Superior temporal gyrus (tissue), 1 donor: ENCODE results near the gene SLC25A17.

Source experiments
- DNase-seq: peaks from one replicate; pipeline ENCODE4 v3.0.0-alpha.2; 2016; ENCODE audit errors: extremely low spot score

The SLC25A17 gene

DNA sequence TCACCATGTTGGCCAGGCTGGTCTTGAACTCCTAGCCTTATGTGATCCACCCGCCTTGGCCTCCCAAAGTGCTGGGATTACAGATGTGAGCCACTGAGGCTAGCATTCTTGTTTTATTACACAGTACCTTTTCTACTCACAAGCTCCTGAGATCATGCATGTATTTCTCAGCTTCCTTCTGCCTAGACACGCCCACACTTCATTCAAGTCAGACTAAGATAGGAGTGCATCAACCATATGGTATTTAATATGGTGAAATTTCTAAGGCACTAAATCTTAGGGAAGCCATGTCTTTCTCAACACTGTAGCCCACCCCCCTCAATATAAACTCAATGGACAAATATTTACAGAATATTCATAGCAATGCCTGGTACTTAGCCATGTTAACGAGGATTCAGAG is 62.1 kb downstream of the SLC25A17 start:
- no peak for DNase-seq

DNA sequence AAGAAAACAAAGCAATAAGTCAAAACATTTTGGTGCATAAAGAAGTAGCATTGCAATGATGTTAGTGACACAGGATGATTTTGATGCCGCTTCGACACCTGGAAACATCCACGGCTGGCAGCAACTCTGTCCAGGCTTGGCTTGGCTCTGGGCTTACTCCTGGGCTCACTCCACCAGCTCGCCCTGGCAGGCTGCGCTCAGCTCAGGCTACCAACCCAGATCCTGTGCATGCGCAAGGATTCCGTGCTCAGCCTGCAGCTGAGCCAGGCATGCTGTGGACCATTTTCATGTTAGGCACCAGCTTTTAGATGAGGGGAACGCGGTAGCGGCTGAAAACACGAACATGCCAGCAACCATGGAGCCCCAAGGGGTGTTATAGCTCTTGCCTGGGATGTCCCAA is 66.0 kb downstream of the SLC25A17 start:
- DNase-seq, result no peak

- no peak for DNase-seq
These were observed 67.9 kb downstream of the SLC25A17 start for GRCh38 chr22:40751250-40751649.

GRCh38 chr22:40749829-40750228 is 69.3 kb downstream of the SLC25A17 start:
- DNase-seq, result no peak

- DNase-seq, result no peak
These were observed 70.5 kb downstream of the SLC25A17 start for GRCh38 chr22:40748388-40749355.

DNA sequence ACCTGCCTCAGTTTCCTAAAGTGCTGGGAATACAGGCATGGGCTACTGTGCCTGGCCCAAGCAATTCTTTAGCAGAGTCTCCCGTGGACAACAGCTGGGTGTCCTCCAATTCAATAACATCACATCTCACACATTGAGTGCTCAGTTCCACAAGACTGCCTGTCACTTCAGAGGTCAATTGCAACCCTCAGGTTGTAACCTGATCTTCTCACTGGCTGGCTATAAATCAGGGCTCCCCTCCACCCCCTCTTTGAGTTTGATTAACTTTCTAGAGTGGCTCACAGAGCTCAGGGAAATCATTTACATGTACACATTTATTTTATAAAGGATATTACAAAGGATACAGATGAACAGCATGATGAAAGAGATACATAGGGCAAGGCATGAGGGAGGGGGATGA is 71.8 kb downstream of the SLC25A17 start:
- no peak for DNase-seq

- no peak for DNase-seq
These were observed 72.5 kb downstream of the SLC25A17 start for GRCh38 chr22:40746428-40747220.

DNA sequence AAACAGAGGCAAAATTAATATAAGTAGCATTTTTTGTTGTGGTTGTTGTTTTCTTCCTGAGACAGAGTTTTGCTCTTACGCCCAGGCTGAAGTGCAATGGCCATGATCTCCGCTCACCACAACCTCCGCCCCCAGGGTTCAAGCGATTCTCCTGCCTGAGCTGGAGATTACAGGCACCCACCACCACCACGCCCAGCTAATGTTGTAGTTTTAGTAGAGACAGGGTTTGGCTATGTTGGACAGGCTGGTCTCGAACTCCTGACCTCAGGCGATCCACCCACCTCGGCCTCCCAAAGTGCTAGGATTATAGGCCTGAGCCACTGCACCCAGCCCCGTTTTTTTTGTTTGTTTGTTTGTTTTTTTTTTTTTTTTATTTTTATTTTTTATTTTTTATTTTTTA is 75.4 kb downstream of the SLC25A17 start:
- DNase-seq, result no peak

DNA sequence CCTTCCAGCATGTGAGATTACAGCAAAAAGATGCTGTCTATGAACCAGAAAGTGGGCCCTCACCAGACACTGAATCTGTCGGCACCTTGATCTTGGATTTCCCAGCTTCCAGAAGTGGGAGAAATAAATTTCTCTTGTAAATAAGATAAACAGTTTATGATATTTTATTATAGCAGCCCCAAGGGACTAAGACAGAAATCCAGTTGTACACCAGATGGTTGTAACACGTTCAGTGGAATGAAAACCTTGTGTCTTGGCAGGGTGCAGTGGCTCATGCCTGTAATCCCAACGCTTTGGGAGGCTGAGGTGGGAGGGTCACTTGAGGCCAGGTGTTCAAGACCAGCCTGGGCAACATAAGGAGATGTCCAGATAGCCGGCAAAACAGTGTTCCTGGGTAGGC is 78.0 kb downstream of the SLC25A17 start:
- DNase-seq, result no peak

GRCh38 chr22:40739721-40740120 is 79.4 kb downstream of the SLC25A17 start:
- no peak for DNase-seq

GRCh38 chr22:40733919-40734318 is 85.2 kb downstream of the SLC25A17 start:
- DNase-seq, result no peak

DNA sequence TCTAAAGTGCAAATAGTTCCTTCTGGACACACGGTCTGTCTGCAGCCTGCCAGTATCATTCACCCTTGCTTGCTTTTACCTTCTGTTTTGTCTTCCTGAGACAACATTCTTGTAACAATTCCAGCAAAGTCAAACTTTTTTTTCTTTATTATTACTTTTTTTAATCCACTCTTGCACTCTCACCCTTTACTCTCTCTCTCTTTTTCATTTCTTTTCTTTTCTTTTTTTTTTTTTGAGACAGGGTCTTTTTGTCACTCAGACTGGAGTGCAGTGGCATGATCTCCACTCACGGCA is 86.2 kb downstream of the SLC25A17 start:
- DNase-seq, result no peak

DNA sequence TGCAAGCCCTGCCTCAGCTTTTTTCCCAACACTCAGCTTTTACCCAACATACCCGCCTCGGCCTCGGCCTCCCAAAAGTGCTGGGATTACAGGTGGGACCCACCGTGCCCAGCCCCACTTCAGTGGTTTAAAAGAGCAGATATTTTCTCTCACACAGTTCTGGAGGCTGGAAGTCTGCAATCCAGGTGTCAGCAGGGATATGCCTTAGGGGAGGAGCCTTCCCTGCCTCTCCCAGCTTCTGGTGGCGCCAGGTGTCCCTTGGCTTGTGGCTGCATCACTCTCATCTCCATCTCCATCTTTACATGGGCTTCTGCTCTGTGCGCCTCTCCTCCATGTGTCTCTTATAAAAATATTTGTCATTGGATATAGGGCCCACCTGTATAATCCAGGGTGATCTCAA is 89.9 kb downstream of the SLC25A17 start:
- no peak for DNase-seq

- DNase-seq, result no peak
These were observed 90.4 kb downstream of the SLC25A17 start for GRCh38 chr22:40728731-40729189.

GRCh38 chr22:40727964-40728615 is 91.1 kb downstream of the SLC25A17 start:
- no peak for DNase-seq

GRCh38 chr22:40727070-40727963 is 91.8 kb downstream of the SLC25A17 start:
- no peak for DNase-seq

- no peak for DNase-seq
These were observed 92.6 kb downstream of the SLC25A17 start for GRCh38 chr22:40726514-40726913.

GRCh38 chr22:40723396-40723933 is 95.7 kb downstream of the SLC25A17 start:
- no peak for DNase-seq

DNA sequence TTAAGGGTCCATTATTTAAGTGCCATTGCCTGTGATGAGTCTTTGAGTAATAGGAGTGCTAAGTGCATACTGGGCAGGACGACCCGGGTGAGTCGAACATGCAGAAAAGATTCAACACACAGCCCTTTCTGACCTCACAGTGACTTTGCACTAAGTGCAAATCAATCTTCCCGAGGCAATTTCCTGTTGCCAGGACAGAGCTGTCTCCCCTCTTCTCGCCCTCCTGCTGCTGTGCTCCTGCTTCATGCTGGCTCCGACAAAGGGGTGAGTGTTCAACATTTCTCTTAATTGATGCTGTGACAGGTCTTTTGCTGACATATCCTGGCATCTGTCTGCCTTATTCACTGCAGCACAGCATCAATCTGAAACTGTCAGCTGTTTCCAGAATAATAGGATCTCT is 97.9 kb downstream of the SLC25A17 start:
- no peak for DNase-seq

DNA sequence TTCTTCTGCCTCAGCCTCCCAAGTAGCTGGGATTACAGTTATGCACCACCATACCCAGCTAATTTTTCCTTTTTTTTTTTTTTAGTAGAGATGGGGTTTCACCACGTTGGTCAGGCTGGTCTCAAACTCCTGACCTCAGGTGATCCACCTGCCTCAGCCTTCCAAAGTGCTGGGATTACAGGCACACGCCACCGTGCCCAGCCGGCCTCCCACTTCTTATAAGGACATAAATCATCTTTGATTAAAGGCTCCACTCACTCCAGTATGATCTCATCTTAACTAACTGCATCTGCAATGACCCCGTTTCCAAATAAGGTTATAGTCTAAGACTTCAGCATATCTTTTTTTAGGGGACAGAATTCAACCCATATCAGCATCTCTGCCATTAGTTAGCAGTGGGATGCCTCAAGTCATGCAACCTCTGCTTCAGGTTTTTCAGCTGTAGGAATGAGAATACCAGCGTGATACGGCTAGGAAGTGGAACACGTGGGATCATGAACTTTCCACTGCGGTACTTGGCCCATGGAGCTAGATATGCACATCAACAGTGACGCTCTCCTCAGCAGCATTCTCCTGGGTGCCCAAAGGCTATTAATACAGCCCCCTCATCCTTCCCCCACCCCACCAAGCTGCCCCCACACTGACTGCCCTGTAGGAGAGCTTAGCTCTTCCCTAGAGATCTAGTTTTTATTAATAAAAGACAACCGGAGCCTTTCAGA is 98.4 kb downstream of the SLC25A17 start:
- DNase-seq, result no peak
